ENCODE measurements around the gene TDP2.

The TDP2 gene

DNA sequence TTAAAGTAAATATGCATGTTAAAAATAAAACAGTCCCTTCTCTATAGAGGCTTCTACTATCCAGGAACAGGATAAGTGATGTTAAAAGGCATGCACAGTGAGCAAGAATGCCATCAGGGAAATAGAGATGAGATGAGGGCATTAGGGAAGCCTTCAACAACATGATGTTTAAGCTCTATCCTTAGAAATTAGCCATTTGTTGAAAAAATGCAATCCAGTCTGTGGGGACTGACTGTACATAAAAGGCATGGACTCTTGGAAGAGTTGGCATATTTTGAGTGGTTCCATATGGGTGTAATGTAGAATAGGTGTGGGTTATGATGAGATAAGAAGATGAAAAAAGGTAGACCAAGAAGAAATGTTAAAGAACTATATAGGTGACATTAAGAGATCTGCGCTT, 26.5 kb downstream of the TDP2 start:
- no peak for DNase-seq
- TF ChIP-seq, protein P1, sequence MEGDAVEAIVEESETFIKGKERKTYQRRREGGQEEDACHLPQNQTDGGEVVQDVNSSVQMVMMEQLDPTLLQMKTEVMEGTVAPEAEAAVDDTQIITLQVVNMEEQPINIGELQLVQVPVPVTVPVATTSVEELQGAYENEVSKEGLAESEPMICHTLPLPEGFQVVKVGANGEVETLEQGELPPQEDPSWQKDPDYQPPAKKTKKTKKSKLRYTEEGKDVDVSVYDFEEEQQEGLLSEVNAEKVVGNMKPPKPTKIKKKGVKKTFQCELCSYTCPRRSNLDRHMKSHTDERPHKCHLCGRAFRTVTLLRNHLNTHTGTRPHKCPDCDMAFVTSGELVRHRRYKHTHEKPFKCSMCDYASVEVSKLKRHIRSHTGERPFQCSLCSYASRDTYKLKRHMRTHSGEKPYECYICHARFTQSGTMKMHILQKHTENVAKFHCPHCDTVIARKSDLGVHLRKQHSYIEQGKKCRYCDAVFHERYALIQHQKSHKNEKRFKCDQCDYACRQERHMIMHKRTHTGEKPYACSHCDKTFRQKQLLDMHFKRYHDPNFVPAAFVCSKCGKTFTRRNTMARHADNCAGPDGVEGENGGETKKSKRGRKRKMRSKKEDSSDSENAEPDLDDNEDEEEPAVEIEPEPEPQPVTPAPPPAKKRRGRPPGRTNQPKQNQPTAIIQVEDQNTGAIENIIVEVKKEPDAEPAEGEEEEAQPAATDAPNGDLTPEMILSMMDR (IDR thresholded peaks at IDR 0.05): no peak
- H3K4me3 ChIP-seq: no peak overlapping the region
- H3K36me3 ChIP-seq: no peaks in the 10 kb centered on the region
- H3K4me1 ChIP-seq: no peaks in the 10 kb centered on the region
- H3K27me3 ChIP-seq: peaks cover 0 to 6% of the 10 kb centered on the region in 2 donors
- peaks cover 0 to 4% (median 0%) of the 10 kb centered on the region in 3 donors for H3K9me3 ChIP-seq
- intact Hi-C loops (cut with DNase I; ENCODE audit: low total_unique reads): no loop called here
- H3K27ac ChIP-seq: no peak overlapping the region

DNA sequence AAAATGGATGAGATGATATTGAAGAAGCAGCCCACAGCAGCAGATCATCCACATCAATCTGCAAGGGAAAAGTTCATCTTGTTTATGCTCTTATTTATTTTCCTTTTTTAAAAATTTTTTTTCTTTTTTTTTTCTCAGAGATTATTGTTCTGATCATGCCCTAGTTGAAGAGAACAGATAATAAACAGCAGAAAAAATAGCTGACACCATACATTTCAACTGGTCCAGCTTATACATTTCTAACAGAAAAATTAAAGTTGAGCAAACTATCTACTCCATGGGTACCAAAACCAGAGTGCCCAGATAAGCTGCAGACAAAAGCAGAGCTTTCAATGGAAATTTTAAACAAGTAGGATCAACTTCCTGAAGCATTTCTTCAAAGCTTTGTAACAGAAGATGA, 30.0 kb downstream of the TDP2 start:
- TF ChIP-seq, protein P1 (IDR thresholded peaks at IDR 0.05): no peak
- H3K4me1 ChIP-seq: no peaks in the 10 kb centered on the region
- no peaks in the 10 kb centered on the region for H3K27me3 ChIP-seq
- intact Hi-C loops (cut with DNase I; ENCODE audit: low total_unique reads): no loop called here
- H3K27ac ChIP-seq: no peak overlapping the region
- H3K9me3 ChIP-seq: peaks cover 0 to 6% (median 0%) of the 10 kb centered on the region in 3 donors
- DNase-seq: no peak
- H3K4me3 ChIP-seq: no peak overlapping the region
- H3K36me3 ChIP-seq: no peaks in the 10 kb centered on the region

DNA sequence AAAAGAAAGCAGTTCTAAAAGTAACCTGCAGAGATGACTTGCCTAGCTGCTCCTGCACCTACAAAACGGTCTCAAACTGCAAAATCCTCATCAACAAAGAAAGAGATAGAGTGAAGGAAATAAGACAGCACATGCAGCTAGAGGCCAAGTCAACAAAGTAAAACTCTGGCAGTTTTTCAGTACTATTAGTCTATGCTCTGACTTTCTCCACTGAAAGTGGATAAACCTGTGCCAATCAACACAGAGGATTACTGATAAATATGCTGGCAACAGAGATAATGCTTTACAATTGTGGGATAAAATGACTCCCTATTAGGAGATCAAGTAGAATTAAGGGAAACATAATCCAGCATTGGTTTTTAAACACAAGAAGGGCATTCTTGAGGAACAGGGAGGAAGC, 34.1 kb downstream of the TDP2 start:
- no peak for DNase-seq
- H3K27me3 ChIP-seq: no peaks in the 10 kb centered on the region
- H3K9me3 ChIP-seq: peaks cover 0 to 6% (median 0%) of the 10 kb centered on the region in 3 donors
- intact Hi-C loops (cut with DNase I; ENCODE audit: low total_unique reads): no loop called here
- no peaks in the 10 kb centered on the region for H3K36me3 ChIP-seq
- no peak overlapping the region for H3K27ac ChIP-seq
- TF ChIP-seq, protein P1 (IDR thresholded peaks at IDR 0.05): no peak
- no peak overlapping the region for H3K4me3 ChIP-seq
- no peaks in the 10 kb centered on the region for H3K4me1 ChIP-seq

DNA sequence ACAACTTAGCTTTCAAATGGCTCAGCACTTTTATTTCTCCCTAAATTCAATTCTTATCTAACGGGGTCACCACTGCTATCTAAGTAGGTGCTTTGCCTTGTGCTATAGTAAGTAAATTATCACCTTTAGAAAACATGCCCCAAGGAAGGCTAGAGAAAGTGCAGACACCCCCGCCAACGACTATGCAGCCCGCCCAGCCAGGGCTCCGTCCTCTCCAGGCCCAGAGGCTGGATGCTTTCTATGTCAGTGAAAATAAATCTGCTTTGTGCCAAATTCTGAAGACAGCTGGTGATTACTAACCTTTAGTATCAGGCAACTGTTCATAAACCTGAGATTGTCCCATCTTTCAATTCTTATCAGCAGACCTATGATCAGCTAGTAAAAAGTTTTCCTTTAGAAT, 35.0 kb downstream of the TDP2 start:
- Histone ChIP-seq H3K27me3 (no peaks in the 10 kb centered on the region), H3K4me1 (no peaks in the 10 kb centered on the region), H3K9me3 (peaks cover 0 to 6% (median 0%) of the 10 kb centered on the region in 3 donors), H3K4me3 (no peak overlapping the region), H3K36me3 (no peaks in the 10 kb centered on the region), H3K27ac (no peak overlapping the region)
- DNase-seq: no peak
- intact Hi-C loops (cut with DNase I; ENCODE audit: low total_unique reads): no loop called here
- TF ChIP-seq, protein P1 (IDR thresholded peaks at IDR 0.05): no peak

DNA sequence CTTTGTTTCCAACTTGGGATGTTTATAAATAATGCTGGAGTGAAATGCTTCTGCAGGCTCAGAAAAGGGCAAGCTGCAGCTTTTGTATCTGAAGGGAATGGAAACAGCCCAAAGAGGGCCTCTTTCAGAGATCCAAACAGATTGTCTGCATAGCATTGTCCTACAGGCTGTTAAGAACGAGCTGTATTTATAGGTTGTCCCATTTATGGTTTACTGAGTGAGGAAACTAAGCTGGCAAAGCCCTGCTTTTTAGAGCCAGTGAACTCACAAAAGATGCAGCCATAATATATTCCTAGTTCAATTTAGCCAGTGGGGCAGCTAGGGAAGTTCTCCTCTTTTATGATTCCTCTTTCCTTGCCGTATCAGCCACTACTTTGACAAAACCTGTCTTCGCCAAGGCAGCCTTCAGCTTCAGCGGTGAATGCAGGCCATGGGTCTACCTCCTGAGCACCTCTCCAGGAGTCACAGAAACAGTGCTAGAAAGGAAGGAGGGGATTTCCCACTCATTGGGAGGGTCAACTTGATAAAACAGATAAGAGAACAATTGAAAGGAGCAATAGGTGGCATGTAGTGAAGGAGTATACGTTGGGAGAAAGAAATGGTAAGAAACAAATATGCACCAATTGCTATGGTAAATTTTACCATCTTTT, 35.7 kb downstream of the TDP2 start:
- no peak for DNase-seq
- no peaks in the 10 kb centered on the region for H3K4me1 ChIP-seq
- peaks cover 0 to 6% (median 0%) of the 10 kb centered on the region in 3 donors for H3K9me3 ChIP-seq
- H3K27ac ChIP-seq: no peak overlapping the region
- TF ChIP-seq, protein P1 (IDR thresholded peaks at IDR 0.05): no peak
- intact Hi-C loops (cut with DNase I; ENCODE audit: low total_unique reads): no loop called here
- H3K4me3 ChIP-seq: no peak overlapping the region
- H3K27me3 ChIP-seq: no peaks in the 10 kb centered on the region
- no peaks in the 10 kb centered on the region for H3K36me3 ChIP-seq
